Osteoblast (primary cell): ENCODE results near the gene LRFN5. TPM values are rescaled to one million over a fixed set of nuclear protein-coding genes. Genes with fewer than 3 reads are reported as not detected.

Experiments
- DNase-seq: peaks from one replicate; pipeline ENCODE4 v3.0.0; 2011; ENCODE audit warnings: low spot score, mixed read lengths; ENCODE audit not compliant: insufficient read length; ENCODE audit errors: missing footprints
- H2AFZ ChIP-seq: 2 replicates; pipeline ENCODE4 v1.6.0; 2011; ENCODE audit warnings: mild to moderate bottlenecking, low read length
- H3K27ac ChIP-seq: 2 replicates; pipeline ENCODE4 v1.5.1; 2011; ENCODE audit warnings: mild to moderate bottlenecking, low read depth, low read length, moderate library complexity
- H3K27me3 ChIP-seq: 2 replicates; pipeline ENCODE4 v1.6.0; 2012; ENCODE audit warnings: mild to moderate bottlenecking, control low read depth, inconsistent platforms, low read length, moderate library complexity; ENCODE audit not compliant: insufficient read depth
- H3K36me3 ChIP-seq: 2 replicates; pipeline ENCODE4 v1.5.1; 2011; ENCODE audit warnings: mild to moderate bottlenecking, low read length, control low read depth, moderate library complexity; ENCODE audit not compliant: insufficient read depth
- H3K4me1 ChIP-seq: 2 replicates; pipeline ENCODE4 v1.5.1; 2011; ENCODE audit warnings: mild to moderate bottlenecking, low read length, control low read depth, moderate library complexity; ENCODE audit not compliant: insufficient read depth
- H3K4me2 ChIP-seq: 2 replicates; pipeline ENCODE4 v1.6.0; 2011; ENCODE audit warnings: mild to moderate bottlenecking, low read length; ENCODE audit not compliant: insufficient read depth
- H3K4me3 ChIP-seq: fragments of 200-600 bp; sonication (generic); 3 replicates; pipeline ENCODE4 v1.5.1; 2012; ENCODE audit warnings: mild to moderate bottlenecking, low read length, inconsistent platforms; ENCODE audit not compliant: insufficient read depth
- H3K79me2 ChIP-seq: 2 replicates; pipeline ENCODE4 v1.6.0; 2012; ENCODE audit warnings: mild to moderate bottlenecking, low read length, control low read depth, inconsistent platforms; ENCODE audit not compliant: insufficient read depth
- H3K9me3 ChIP-seq: 2 replicates; pipeline ENCODE4 v1.5.1; 2011; ENCODE audit warnings: low read depth, low read length, control low read depth
- H4K20me1 ChIP-seq: 2 replicates; pipeline ENCODE4 v1.6.0; 2012; ENCODE audit warnings: mild to moderate bottlenecking, low read length, control low read depth; ENCODE audit not compliant: insufficient read depth
- CTCF ChIP-seq: IDR thresholded peaks from 2 replicates; pipeline ENCODE4 v1.5.1; 2011; ENCODE audit warnings: mild to moderate bottlenecking, low read depth, low read length, moderate library complexity; ENCODE audit errors: extremely low read depth
- total RNA-seq: library from RNA; depleted of rRNA; stranded (reverse); fragments of >200 nt; gene quantifications from 2 replicates; pipeline ENCODE4 v1.2.3, GENCODE V29; 2012

LRFN5 gene
- total RNA-seq, 1 donor, result 0.36 TPM

- no peak overlapping the region for H3K4me3 ChIP-seq
- no peak overlapping the region for H3K27ac ChIP-seq
- no peak overlapping the region for H3K4me2 ChIP-seq
- no peaks in the 10 kb centered on the region for H4K20me1 ChIP-seq
- no peaks in the 10 kb centered on the region for H3K79me2 ChIP-seq
- H3K9me3 ChIP-seq, result no peaks in the 10 kb centered on the region
- no peak overlapping the region for H2AFZ ChIP-seq
- H3K4me1 ChIP-seq, result no peaks in the 10 kb centered on the region
- DNase-seq, result no peak
- no peak for TF ChIP-seq CTCF
- H3K36me3 ChIP-seq, result no peaks in the 10 kb centered on the region
- H3K27me3 ChIP-seq, result no peaks in the 10 kb centered on the region
Measured at GRCh38 chr14:41865894-41866293, 259.2 kb downstream of the LRFN5 start.

DNA sequence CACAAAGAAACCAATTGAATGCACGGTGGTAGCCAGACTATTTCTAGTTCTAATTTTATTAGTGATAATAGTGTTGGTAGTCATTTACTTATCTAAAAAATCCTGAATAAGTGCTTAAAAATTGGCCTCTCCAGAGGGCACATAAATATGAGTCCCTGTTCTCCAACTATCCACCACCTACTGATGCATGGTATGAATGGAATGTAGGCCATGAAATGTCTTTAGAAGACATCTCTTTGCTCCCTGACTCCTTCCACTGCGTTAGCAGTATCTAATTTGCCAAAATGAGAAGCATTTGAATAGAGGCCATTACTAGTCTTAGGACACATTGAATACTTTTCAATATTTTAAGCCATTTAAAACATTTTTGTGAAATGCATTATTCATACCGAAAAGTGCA is 261.7 kb downstream of the LRFN5 start:
- TF ChIP-seq CTCF, result no peak
- Histone ChIP-seq H2AFZ (no peak overlapping the region), H3K79me2 (no peaks in the 10 kb centered on the region), H3K4me3 (no peak overlapping the region), H3K27ac (no peak overlapping the region), H3K4me2 (no peak overlapping the region), H3K9me3 (peaks cover 3% of the 10 kb centered on the region), H3K27me3 (no peaks in the 10 kb centered on the region), H3K4me1 (no peaks in the 10 kb centered on the region), H3K36me3 (no peaks in the 10 kb centered on the region), H4K20me1 (no peaks in the 10 kb centered on the region)
- DNase-seq, result no peak

DNA sequence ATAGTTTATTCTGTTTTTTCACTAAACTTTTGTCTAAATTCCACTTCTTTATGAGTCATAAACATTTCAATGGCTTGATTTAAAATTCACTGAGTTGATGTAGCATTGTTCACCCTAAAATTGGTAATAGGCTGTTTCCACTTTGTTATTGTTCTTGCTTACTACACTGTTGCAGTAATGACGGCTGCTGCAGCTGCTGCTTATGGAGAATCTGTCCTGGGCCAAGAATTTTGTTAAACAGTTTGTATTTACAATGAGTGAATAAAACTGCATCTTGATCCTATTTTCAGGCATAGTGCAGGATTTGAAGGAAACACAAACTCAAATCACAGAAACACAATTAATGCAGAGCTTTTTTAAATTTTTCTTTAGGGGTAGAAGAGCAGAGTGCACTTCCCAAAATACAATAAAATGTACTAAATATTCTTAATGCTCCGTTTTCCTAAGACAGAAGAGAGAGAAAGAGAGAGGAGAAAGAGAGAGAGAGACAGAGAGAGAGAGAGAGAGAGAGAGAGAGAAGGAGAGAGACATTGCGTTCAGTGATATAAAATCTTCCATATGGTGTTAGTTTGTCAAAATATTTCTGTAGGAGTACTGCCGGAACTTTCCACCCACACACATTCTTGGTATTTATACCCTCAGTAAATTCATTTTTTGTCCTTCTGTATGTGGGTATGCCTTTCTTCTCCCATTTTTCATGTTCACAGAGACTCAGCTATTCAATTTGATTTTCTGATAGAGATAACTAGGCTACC is 266.4 kb downstream of the LRFN5 start:
- Histone ChIP-seq H3K36me3 (no peaks in the 10 kb centered on the region), H3K4me3 (no peak overlapping the region), H3K9me3 (peaks cover 3% of the 10 kb centered on the region), H3K4me1 (no peaks in the 10 kb centered on the region), H2AFZ (no peak overlapping the region), H3K27ac (no peak overlapping the region), H3K27me3 (no peaks in the 10 kb centered on the region), H3K79me2 (no peaks in the 10 kb centered on the region), H3K4me2 (no peak overlapping the region), H4K20me1 (no peaks in the 10 kb centered on the region)
- TF ChIP-seq CTCF, result no peak
- no peak for DNase-seq

- Histone ChIP-seq H3K36me3 (no peaks in the 10 kb centered on the region), H4K20me1 (no peaks in the 10 kb centered on the region), H3K27me3 (no peaks in the 10 kb centered on the region), H3K79me2 (no peaks in the 10 kb centered on the region), H3K4me2 (no peak overlapping the region), H3K4me1 (no peaks in the 10 kb centered on the region), H3K27ac (no peak overlapping the region), H3K4me3 (no peak overlapping the region), H3K9me3 (peaks cover 3% of the 10 kb centered on the region), H2AFZ (no peak overlapping the region)
- DNase-seq, result no peak
- TF ChIP-seq CTCF, result no peak
Measured at GRCh38 chr14:41873686-41874317, 267.1 kb downstream of the LRFN5 start.
